Neural crest cell (in vitro differentiated cells): ENCODE measurements around the gene GJA3. TPM values are rescaled to one million over a fixed set of nuclear protein-coding genes. Genes with fewer than 3 reads are reported as not detected.

Experiments
- DNase-seq: peaks from one replicate; pipeline ENCODE4 v3.0.0; 2021; ENCODE audit warnings: low read depth, mixed read lengths, low spot score
- H3K27ac Mint-ChIP-seq: one replicate; pipeline ENCODE4 v1.8.0; 2021; ENCODE audit warnings: mild to moderate bottlenecking, mixed read lengths; ENCODE audit not compliant: unreplicated experiment
- H3K27me3 Mint-ChIP-seq: 2 replicates; pipeline ENCODE4 v1.8.0; 2021; ENCODE audit warnings: low read depth, mild to moderate bottlenecking, mixed read lengths
- H3K36me3 Mint-ChIP-seq: 2 replicates; pipeline ENCODE4 v1.8.0; 2021; ENCODE audit warnings: low read depth, mild to moderate bottlenecking, mixed read lengths
- H3K4me1 Mint-ChIP-seq: 2 replicates; pipeline ENCODE4 v1.8.0; 2021; ENCODE audit warnings: mixed read lengths
- H3K4me3 Mint-ChIP-seq: one replicate; pipeline ENCODE4 v1.8.0; 2021; ENCODE audit warnings: mild to moderate bottlenecking, mixed read lengths
- H3K9me3 Mint-ChIP-seq: 2 replicates; pipeline ENCODE4 v1.8.0; 2021; ENCODE audit warnings: mixed read lengths
- CTCF ChIP-seq: fragments of 200-600 bp; sonication (generic); conservative IDR thresholded peaks from 2 replicates; pipeline ENCODE4 v1.5.0; 2021; ENCODE audit warnings: antibody characterized with exemption, mild to moderate bottlenecking
- total RNA-seq: library from RNA; stranded (reverse); gene quantifications from 2 replicates; pipeline ENCODE4 v1.2.1, GENCODE V29; 2021

The GJA3 gene
- total RNA-seq, 1 donor from 2014 or later, result not detected

- H3K27ac Mint-ChIP-seq, result no peak overlapping the region
- peaks cover 22% of the 10 kb centered on the region for H3K27me3 Mint-ChIP-seq
- no peak overlapping the region for H3K4me3 Mint-ChIP-seq
- H3K36me3 Mint-ChIP-seq, result no peaks in the 10 kb centered on the region
- no peak for DNase-seq
- no peak for TF ChIP-seq CTCF
- peaks cover 6% of the 10 kb centered on the region for H3K4me1 Mint-ChIP-seq
- no peaks in the 10 kb centered on the region for H3K9me3 Mint-ChIP-seq
Observed at GRCh38 chr13:20102525-20103180, 58.2 kb downstream of the GJA3 start.

GRCh38 chr13:20101467-20102316 lies 59.2 kb downstream of the GJA3 start:
- no peak for DNase-seq
- Mint-ChIP-seq H3K36me3 (no peaks in the 10 kb centered on the region), H3K27ac (no peak overlapping the region), H3K9me3 (peaks cover 2% of the 10 kb centered on the region), H3K4me3 (no peak overlapping the region), H3K4me1 (peaks cover 6% of the 10 kb centered on the region), H3K27me3 (peaks cover 17% of the 10 kb centered on the region)
- TF ChIP-seq CTCF, result no peak

- Mint-ChIP-seq H3K27ac (no peak overlapping the region), H3K27me3 (peaks cover 15% of the 10 kb centered on the region), H3K36me3 (no peaks in the 10 kb centered on the region), H3K9me3 (peaks cover 2% of the 10 kb centered on the region), H3K4me1 (peaks cover 10% of the 10 kb centered on the region), H3K4me3 (no peak overlapping the region)
- TF ChIP-seq CTCF, result no peak
- no peak for DNase-seq
Observed at GRCh38 chr13:20099319-20099718, 61.5 kb downstream of the GJA3 start.

- no peak overlapping the region for H3K27ac Mint-ChIP-seq
- H3K4me3 Mint-ChIP-seq, result no peak overlapping the region
- TF ChIP-seq CTCF, result no peak
- peaks cover 4% of the 10 kb centered on the region for H3K36me3 Mint-ChIP-seq
- peaks cover 13% of the 10 kb centered on the region for H3K4me1 Mint-ChIP-seq
- H3K9me3 Mint-ChIP-seq, result peaks cover 2% of the 10 kb centered on the region
- no peak for DNase-seq
- H3K27me3 Mint-ChIP-seq, result no peaks in the 10 kb centered on the region
Observed at GRCh38 chr13:20093951-20094350, 66.9 kb downstream of the GJA3 start.

GRCh38 chr13:20090349-20090748 lies 70.5 kb downstream of the GJA3 start:
- no peak for DNase-seq
- peaks cover 6% of the 10 kb centered on the region for H3K36me3 Mint-ChIP-seq
- H3K27ac Mint-ChIP-seq, result no peak overlapping the region
- no peaks in the 10 kb centered on the region for H3K9me3 Mint-ChIP-seq
- H3K27me3 Mint-ChIP-seq, result no peaks in the 10 kb centered on the region
- peaks cover 3% of the 10 kb centered on the region for H3K4me1 Mint-ChIP-seq
- TF ChIP-seq CTCF, result no peak
- H3K4me3 Mint-ChIP-seq, result no peak overlapping the region

Other genes starting within 250 kb of the GJA3 start
- gene ZMYM2, start 202.3 kb downstream of the GJA3 start, total RNA-seq, result 134 TPM in 2 replicates
- gene GJB2, start 31.9 kb upstream of the GJA3 start, total RNA-seq, result not detected in 2 replicates
- not detected in 2 replicates for gene GJB6, start 71.3 kb upstream of the GJA3 start, total RNA-seq